HS-27A (cell line): Measurements from ENCODE around the gene STX1B.

Source experiments
- DNase-seq: peaks from one replicate; pipeline ENCODE4 v3.0.0-alpha.2; 2012; ENCODE audit warnings: low read depth, missing footprints

Gene STX1B

DNA sequence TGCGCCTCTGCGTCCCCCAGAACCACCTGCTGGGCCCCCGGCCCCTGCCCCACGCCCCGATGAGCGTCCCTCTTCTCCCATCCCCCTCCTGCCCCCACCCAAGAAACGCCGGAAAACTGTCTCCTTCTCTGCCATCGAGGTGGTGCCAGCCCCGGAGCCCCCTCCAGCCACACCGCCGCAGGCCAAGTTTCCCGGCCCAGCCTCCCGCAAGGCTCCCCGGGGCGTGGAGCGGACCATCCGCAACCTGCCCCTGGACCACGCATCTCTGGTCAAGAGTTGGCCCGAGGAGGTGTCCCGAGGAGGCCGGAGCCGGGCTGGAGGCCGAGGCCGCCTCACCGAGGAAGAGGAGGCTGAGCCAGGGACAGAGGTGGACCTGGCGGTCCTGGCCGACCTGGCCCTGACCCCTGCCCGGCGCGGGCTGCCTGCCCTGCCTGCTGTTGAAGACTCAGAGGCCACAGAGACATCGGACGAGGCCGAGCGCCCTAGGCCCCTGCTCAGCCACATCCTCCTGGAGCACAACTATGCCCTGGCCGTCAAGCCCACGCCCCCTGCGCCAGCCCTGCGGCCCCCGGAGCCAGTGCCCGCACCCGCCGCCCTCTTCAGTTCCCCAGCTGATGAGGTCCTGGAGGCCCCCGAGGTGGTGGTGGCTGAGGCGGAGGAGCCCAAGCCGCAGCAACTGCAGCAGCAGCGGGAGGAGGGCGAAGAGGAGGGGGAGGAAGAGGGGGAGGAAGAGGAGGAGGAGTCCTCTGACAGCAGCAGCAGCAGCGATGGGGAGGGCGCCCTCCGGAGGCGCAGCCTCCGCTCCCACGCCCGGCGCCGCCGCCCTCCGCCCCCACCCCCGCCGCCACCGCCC lies 31.0 kb downstream of the STX1B start:
- DNase-seq: no peak

DNA sequence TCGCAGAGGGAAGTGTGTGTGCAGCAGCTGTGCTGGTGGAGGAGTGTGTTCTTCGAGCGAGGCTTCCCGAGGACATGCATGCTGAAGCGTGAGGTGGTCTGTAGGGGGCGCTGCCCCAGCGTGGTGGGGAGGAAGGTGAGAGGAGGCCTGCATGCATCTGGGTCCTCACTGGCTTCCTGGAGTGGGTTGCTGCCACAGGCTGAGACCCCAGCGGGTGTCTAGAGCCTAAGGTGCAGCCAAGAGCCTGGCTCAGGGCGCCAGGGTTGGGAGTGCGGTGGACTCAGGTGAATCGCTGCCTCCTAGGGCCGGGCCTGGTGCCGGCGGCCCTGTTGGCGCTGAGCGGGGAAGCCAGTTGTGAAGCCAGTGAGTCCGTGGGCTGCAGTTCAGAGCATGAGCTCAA lies 32.9 kb downstream of the STX1B start:
- DNase-seq: no peak

- no peak for DNase-seq
Observed at GRCh38 chr16:30976486-30976885, 34.0 kb downstream of the STX1B start.

GRCh38 chr16:30974348-30974747 lies 36.1 kb downstream of the STX1B start:
- DNase-seq: no peak

- no peak for DNase-seq
Observed at GRCh38 chr16:30972872-30973271, 37.6 kb downstream of the STX1B start.

DNA sequence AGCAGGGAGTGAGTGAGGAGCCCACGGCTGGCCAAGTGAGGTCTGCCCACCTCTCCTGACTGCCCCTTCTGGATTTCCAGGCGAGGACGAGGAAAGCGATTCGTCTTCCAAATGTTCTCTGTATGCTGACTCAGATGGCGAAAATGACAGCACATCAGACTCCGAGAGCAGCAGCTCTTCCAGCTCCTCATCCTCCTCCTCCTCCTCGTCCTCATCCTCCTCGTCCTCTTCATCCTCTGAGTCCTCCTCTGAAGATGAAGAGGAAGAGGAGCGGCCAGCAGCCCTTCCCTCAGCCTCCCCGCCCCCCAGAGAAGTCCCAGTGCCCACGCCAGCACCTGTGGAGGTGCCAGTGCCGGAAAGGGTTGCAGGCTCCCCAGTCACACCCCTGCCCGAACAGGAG lies 39.1 kb downstream of the STX1B start:
- DNase-seq: no peak

GRCh38 chr16:30969246-30969842 lies 41.1 kb downstream of the STX1B start:
- DNase-seq: no peak

GRCh38 chr16:30967795-30968194 lies 42.6 kb downstream of the STX1B start:
- no peak for DNase-seq

GRCh38 chr16:30966033-30966619 lies 44.3 kb downstream of the STX1B start:
- no peak for DNase-seq

- DNase-seq: no peak
Observed at GRCh38 chr16:30965436-30965835, 45.0 kb downstream of the STX1B start.

DNA sequence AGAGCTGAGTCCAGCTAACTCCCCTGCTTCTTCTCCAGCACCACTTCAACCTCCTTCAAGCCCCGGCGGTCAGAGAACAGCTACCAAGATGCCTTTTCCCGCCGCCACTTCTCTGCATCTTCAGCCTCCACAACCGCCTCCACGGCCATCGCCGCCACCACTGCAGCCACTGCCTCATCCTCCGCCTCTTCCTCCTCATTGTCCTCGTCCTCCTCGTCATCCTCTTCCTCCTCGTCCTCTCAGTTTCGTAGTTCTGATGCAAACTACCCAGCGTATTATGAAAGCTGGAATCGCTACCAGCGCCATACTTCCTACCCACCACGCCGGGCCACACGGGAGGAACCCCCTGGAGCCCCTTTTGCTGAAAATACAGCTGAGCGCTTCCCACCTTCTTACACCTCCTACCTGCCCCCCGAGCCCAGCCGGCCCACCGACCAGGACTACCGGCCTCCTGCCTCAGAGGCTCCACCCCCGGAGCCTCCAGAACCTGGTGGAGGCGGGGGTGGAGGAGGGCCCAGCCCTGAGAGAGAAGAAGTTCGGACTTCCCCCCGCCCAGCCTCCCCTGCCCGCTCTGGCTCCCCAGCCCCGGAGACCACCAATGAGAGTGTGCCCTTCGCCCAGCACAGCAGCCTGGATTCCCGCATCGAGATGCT lies 45.7 kb downstream of the STX1B start:
- DNase-seq: no peak

DNA sequence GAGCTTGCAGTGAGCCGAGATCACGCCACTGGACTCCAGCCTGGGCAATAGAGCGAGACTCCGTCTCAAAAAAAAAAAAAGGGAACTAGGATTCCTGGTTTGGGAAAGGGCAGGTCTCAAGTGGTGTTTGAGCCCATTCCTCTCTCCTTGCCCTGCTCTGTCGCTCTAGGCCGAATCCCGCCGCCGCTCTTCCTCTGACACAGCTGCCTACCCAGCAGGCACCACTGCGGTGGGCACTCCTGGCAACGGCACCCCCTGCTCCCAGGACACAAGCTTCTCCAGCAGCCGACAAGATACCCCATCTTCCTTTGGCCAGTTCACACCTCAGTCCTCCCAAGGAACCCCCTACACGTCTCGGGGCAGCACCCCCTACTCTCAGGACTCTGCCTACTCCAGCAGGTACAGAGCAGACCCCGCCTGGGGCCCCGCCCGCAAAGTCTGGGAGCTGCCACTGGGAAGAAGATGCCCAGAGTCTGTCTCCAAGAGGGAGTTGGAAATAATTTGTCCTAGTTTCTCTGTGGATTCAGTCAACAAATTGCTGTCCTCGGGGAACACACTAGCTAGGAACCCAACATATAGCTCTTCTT lies 46.4 kb downstream of the STX1B start:
- no peak for DNase-seq

GRCh38 chr16:30961384-30961783 lies 49.1 kb downstream of the STX1B start:
- no peak for DNase-seq

DNA sequence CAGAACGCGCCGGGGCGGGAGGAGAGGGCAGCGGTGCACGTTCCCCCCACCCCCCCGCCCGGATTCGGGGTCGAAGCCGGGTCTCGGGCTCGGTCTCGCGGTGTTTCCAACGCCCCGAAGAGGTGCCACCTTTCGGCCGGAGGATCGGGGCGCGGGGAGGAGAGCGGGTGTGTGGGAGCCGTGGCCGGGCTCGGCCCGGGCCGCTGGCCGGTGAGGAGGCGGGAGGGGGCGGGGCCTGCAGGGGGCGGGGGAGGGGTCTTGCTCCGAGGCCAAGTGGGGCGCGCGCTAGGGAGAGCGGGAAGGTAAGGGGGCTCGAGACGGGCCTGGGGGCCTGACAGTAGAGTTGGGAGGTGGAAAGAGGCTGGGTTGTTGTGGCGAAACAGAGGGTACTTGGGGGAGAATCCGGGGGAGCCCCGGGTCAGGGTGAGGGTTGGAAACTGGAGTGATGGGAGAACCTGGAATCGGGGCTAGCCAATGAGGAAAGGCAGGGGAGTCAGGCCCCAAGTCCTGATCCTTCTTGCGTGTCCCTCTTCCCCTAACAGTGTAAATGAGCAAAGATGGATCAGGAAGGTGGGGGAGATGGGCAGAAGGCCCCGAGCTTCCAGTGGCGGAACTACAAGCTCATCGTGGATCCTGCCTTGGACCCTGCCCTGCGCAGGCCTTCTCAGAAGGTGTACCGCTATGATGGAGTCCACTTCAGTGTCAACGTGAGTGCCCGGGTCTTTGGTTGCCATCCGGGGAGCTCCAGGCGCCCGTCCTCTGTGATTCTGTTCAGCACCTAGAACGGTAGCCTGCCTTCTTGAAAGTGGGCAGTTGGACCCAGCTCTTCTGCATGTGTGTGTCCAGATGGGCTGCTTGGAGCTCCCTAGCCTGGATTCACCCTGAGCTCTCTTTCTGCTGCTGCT lies 52.0 kb downstream of the STX1B start:
- no peak for DNase-seq

DNA sequence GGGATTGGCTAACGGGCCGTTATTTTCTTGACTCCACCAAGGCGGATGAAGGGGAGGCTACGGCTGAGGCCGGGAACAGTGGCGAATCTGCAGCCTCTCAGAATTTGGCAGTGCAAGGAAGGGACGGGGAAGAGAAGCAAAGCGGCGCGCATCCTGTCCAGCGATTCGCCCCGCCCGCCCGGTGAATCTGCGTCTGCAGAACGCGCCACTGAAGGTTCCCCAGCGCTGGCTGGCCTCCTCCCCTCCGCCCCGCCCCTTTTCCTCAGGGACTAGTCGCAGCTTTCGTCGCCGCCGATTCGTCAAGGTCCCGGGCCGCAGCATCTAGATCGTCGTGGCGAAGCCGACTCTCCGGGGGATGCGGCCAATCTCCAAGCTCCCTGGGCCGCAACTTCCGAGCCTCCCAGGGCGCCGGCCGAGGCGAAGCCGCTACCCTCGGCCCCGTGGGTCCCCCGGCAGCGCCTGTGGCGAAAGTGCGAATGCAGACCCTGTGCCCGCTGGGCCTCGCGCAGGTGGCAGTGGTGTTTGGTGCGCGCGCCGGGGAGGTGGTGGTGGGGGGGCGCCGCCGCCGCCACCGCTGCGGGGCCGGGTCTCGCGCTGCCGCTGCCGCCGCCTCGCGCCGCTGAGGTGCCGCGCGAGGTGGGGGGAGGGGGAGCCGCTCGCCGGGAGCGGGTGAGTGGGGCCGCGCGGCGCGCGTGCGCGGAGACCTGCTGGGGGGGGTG lies 52.8 kb downstream of the STX1B start, which contains the start of gene SETD1A:
SETD1A (plus strand) TSS at position 299 of the 719 bp plus-strand sequence. CDS start 978 bp downstream, outside the sequence.
- peak; percentile 80 for DNase-seq

- DNase-seq: peak; percentile 64
Observed at GRCh38 chr16:30956601-30957455, 53.6 kb downstream of the STX1B start.

GRCh38 chr16:30954993-30955392 lies 55.4 kb downstream of the STX1B start:
- no peak for DNase-seq

- no peak for DNase-seq
Observed at GRCh38 chr16:30953511-30954124, 56.8 kb downstream of the STX1B start.

- no peak for DNase-seq
Observed at GRCh38 chr16:30953111-30953510, 57.3 kb downstream of the STX1B start.
